HL-60 (cell line): ENCODE data around the gene ABCC2.

ENCODE experiments used
- CTCF ChIP-seq: IDR thresholded peaks from one replicate; pipeline ENCODE4 v1.5.1; 2011; ENCODE audit warnings: low read length, control low read depth, inconsistent platforms; ENCODE audit not compliant: insufficient read depth
- GABPA ChIP-seq: IDR thresholded peaks from 2 replicates; pipeline ENCODE4 v1.6.1; 2012; ENCODE audit warnings: low read depth
- POLR2AphosphoS5 ChIP-seq: IDR thresholded peaks from 2 replicates; pipeline ENCODE4 v1.6.1; 2012; ENCODE audit warnings: low read depth
- TF ChIP-seq, protein P1 (sequence below): IDR thresholded peaks from 2 replicates; pipeline ENCODE4 v1.6.1; 2012; ENCODE audit warnings: low read depth; ENCODE audit not compliant: insufficient replicate concordance

GRCh38 chr10:99883523-99883922 lies 101.1 kb downstream of the ABCC2 start:
- TF ChIP-seq GABPA: no peak
- TF ChIP-seq CTCF: no peak
- no peak for TF ChIP-seq POLR2AphosphoS5
- TF ChIP-seq, protein P1, sequence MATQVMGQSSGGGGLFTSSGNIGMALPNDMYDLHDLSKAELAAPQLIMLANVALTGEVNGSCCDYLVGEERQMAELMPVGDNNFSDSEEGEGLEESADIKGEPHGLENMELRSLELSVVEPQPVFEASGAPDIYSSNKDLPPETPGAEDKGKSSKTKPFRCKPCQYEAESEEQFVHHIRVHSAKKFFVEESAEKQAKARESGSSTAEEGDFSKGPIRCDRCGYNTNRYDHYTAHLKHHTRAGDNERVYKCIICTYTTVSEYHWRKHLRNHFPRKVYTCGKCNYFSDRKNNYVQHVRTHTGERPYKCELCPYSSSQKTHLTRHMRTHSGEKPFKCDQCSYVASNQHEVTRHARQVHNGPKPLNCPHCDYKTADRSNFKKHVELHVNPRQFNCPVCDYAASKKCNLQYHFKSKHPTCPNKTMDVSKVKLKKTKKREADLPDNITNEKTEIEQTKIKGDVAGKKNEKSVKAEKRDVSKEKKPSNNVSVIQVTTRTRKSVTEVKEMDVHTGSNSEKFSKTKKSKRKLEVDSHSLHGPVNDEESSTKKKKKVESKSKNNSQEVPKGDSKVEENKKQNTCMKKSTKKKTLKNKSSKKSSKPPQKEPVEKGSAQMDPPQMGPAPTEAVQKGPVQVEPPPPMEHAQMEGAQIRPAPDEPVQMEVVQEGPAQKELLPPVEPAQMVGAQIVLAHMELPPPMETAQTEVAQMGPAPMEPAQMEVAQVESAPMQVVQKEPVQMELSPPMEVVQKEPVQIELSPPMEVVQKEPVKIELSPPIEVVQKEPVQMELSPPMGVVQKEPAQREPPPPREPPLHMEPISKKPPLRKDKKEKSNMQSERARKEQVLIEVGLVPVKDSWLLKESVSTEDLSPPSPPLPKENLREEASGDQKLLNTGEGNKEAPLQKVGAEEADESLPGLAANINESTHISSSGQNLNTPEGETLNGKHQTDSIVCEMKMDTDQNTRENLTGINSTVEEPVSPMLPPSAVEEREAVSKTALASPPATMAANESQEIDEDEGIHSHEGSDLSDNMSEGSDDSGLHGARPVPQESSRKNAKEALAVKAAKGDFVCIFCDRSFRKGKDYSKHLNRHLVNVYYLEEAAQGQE: no peak
